HL-60 (cell line): Measurements from ENCODE around the gene CYTH4.

Experiments used
- DNase-seq, 2 experiments: peaks; one replicate each; pipeline ENCODE4 v3.0.0-alpha.2; 2010 to 2020; ENCODE audit warnings: low read depth in 1 of 2, low spot score in 1 of 2
- H3K27ac ChIP-seq: fragments of 250-450 bp; sonication (Bioruptor Pico); replicated peaks from 2 replicates; pipeline ENCODE4 v1.5.1; 2020; ENCODE audit warnings: mild to moderate bottlenecking, moderate library complexity
- H3K27me3 ChIP-seq: fragments of 250-450 bp; sonication (Bioruptor Pico); 2 replicates; pipeline ENCODE4 v1.5.1; 2021; ENCODE audit warnings: mild to moderate bottlenecking, moderate library complexity; ENCODE audit not compliant: insufficient read depth, poor library complexity, severe bottlenecking
- H3K4me3 ChIP-seq: replicated peaks from 2 replicates; pipeline ENCODE4 v1.5.1; 2011; ENCODE audit warnings: mild to moderate bottlenecking, control low read depth, low read length; ENCODE audit not compliant: insufficient read depth
- CTCF ChIP-seq: IDR thresholded peaks from one replicate; pipeline ENCODE4 v1.5.1; 2011; ENCODE audit warnings: low read length, control low read depth, inconsistent platforms; ENCODE audit not compliant: insufficient read depth
- GABPA ChIP-seq: IDR thresholded peaks from 2 replicates; pipeline ENCODE4 v1.6.1; 2012; ENCODE audit warnings: low read depth
- POLR2AphosphoS5 ChIP-seq: IDR thresholded peaks from 2 replicates; pipeline ENCODE4 v1.6.1; 2012; ENCODE audit warnings: low read depth
- REST ChIP-seq: IDR thresholded peaks from 2 replicates; pipeline ENCODE4 v1.6.1; 2012; ENCODE audit warnings: low read depth; ENCODE audit not compliant: insufficient replicate concordance
- SPI1 ChIP-seq: IDR thresholded peaks from 2 replicates; pipeline ENCODE4 v1.6.1; 2012; ENCODE audit warnings: low read depth, mild to moderate bottlenecking, borderline replicate concordance

Gene CYTH4

DNA sequence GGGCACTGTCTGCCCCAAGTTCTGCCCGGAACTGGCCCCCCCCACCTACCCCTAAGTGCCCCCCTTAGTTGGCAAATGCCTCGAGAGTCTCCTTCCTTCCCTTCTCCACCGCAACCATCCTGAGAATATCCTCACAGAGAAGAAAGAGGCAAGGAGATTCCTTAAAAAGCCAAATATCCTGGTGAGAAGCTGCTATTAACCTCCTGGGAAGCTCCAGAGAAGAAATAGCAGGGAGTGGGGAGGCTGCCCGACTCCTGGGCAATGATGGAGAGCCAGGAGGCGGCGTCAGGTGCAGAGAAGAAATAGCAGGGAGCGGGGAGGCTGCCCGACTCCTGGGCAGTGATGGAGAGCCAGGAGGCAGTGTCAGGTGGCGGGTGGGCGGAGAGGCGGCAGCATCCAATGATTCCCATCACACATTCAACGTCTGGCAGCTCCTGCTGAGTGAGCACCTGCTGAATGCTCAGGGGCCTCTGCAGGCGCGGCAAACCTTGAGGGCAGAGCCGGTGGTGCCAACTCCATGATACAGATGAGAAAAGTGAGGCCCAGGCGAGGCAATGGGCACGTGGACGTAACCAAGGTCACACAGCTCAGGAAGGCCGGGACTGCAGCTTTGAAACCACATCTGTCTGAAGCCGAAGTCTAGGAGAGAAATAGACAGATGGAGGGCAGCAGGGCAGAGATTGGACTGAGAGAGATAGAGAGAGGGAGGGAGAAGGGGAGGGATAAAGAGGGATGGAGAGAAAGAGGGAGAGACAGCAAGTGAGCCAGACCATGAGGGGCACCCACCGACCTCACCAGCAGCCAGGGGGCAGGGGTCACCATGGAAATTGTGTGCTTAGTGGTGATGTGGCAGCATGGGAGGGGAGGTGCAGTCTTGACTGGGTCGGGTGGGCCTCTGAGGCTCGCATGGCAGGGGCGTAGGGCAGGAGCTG lies 58.3 kb downstream of the CYTH4 start:
- no peak for DNase-seq

DNA sequence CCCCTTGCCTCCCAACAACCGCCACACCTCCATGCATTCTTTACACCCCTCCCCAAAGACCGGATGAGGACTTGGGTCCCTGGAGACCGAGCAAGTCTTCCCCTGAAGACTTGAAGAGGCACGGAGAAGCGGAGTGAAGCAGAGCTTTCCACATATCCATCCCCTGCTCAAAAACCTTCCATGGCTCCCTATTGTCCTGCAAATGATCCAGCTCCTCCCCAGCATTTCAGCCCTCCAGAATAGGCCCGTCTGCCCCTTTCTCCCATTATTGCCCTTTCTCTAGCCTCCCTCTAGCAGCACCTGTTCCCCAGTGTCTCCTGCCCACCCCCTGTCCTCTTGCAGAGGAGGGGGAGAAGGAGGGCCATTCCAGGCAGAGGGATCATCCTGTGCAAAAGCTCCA lies 59.8 kb downstream of the CYTH4 start:
- no peak overlapping the region for H3K4me3 ChIP-seq
- no peak for DNase-seq
- TF ChIP-seq SPI1 = no peak
- no peak for TF ChIP-seq POLR2AphosphoS5
- TF ChIP-seq CTCF = no peak

More for the DNA sequence above, 58.3 kb downstream of the CYTH4 start:
- Histone ChIP-seq H3K27me3 (peaks cover 9% of the 10 kb centered on the region), H3K27ac (no peak overlapping the region), H3K4me3 (no peak overlapping the region)
- TF ChIP-seq POLR2AphosphoS5 (no peak), CTCF (no peak), GABPA (no peak), REST (no peak), SPI1 (no peak)

DNA sequence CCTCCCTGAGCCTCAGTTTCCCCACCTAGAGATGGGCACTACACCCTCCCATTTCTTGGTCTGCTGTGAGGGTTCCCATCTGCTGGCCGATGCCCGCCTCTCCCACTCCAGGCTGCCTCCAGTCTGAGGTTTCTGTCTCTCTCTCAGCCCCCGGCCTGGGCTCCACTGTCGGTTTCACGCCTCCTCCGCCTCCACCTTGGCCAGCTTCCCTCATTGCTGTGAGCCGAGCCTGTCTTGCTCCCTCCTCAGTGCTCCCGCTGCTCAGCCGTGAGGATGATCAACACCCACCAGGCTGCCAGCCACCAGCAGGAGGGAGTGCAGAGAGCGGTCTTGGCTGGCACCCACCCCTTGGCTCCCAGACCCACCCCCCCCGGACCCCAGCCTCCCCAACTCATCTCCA lies 61.0 kb downstream of the CYTH4 start:
- no peak for TF ChIP-seq REST
- TF ChIP-seq CTCF = no peak
- TF ChIP-seq POLR2AphosphoS5 = no peak
- no peak for TF ChIP-seq GABPA
- TF ChIP-seq SPI1 = no peak
- Histone ChIP-seq H3K27me3 (peaks cover 2% of the 10 kb centered on the region), H3K4me3 (no peak overlapping the region), H3K27ac (no peak overlapping the region)
- no peak for DNase-seq

More for the DNA sequence above, 59.8 kb downstream of the CYTH4 start:
- H3K27ac ChIP-seq = no peak overlapping the region
- H3K27me3 ChIP-seq = peaks cover 2% of the 10 kb centered on the region
